AG04450 (cell line): ENCODE data around the gene HADHA. TPM values are rescaled to one million over a fixed set of nuclear protein-coding genes. Genes with fewer than 3 reads are reported as not detected.

Source experiments
- CTCF ChIA-PET: fragments of 300-600, 350-600 bp; formaldehyde crosslinking; extraction: SDS; loops from one replicate; lab custom pipeline; 2022; ENCODE audit warnings: antibody characterized with exemption, inconsistent platforms; lab: Charles Lee
- POLR2A ChIA-PET: fragments of 350-600 bp; formaldehyde crosslinking; extraction: SDS; loops from one replicate; lab custom pipeline; 2021; ENCODE audit warnings: antibody characterized with exemption, inconsistent platforms; lab: Yijun Ruan, JAX
- DNase-seq: peaks from one replicate; pipeline ENCODE4 v3.0.0-alpha.2; 2011; ENCODE audit warnings: low read depth, low spot score
- H3K27ac ChIP-seq: one replicate; pipeline ENCODE4 v1.5.1; 2012; ENCODE audit warnings: low read depth, low read length, control low read depth
- H3K27me3 ChIP-seq: one replicate; pipeline ENCODE4 v1.6.0; 2012; ENCODE audit warnings: low read length; ENCODE audit not compliant: control insufficient read depth, insufficient read depth
- H3K4me3 ChIP-seq: 2 replicates; pipeline ENCODE4 v1.5.1; 2011; ENCODE audit warnings: mild to moderate bottlenecking, low read depth, low read length, control low read depth
- H3K9me3 ChIP-seq: 2 replicates; pipeline ENCODE4 v1.5.1; 2012; ENCODE audit warnings: low read length; ENCODE audit not compliant: control insufficient read depth, insufficient read depth
- CTCF ChIP-seq: IDR thresholded peaks from 2 replicates; pipeline ENCODE4 v1.5.1; 2011; ENCODE audit warnings: low read depth, low read length, control low read depth, inconsistent platforms
- polyA minus RNA-seq: library from RNA; depleted of rRNA, polyadenylated mRNA; stranded (reverse); fragments of >200 nt; gene quantifications from 2 replicates; pipeline ENCODE4 v1.2.3, GENCODE V29; 2011; rRNA and poly(A)+ RNA removed
- polyA plus RNA-seq: library from polyadenylated mRNA; depleted of rRNA; stranded (reverse); fragments of >200 nt; gene quantifications from 2 replicates; pipeline ENCODE4 v1.2.3, GENCODE V29; 2011; rRNA removed

HADHA gene
- polyA plus RNA-seq, result 155 and 172 TPM in 2 replicates
- polyA minus RNA-seq, result 160 and 163 TPM in 2 replicates

- peak; percentile 37 for TF ChIP-seq CTCF
- CTCF ChIA-PET, result interaction anchor here (1.5 to 2.0 kb wide), 3 partner anchors 60 to 333 kb away, joined by 5 to 11 read pairs (median 6); no protein-coding TSS in a partner anchor
- Histone ChIP-seq H3K27me3 (no peaks in the 10 kb centered on the region), H3K4me3 (peak within 1 kb of the TSS; percentile 97), H3K9me3 (no peaks in the 10 kb centered on the region; the same call in 1 of the 2 replicates), H3K27ac (peak within 1 kb of the TSS; percentile 99)
- POLR2A ChIA-PET, result interaction anchor here (0.9 to 2.3 kb wide), 4 partner anchors 39 to 101 kb away, joined by 3 to 10 read pairs (median 5); partner anchors contain the start of gene SELENOI
- DNase-seq, result peak; percentile 76
These were observed at the start of gene HADHA, which contains the start of gene HADHB for GRCh38 chr2:26244309-26245230. Gene HADHA (minus strand): TSS chr2:26244632. CDS start chr2:26244596, 36 bp downstream. Gene HADHB (plus strand): TSS chr2:26244939. CDS start chr2:26254255, 9,316 bp downstream.

GRCh38 chr2:26292646-26293045 is 48.2 kb upstream of the HADHA start:
- TF ChIP-seq CTCF, result no peak
- no peak for DNase-seq
- no peaks in the 10 kb centered on the region for H3K9me3 ChIP-seq
- no peak overlapping the region for H3K4me3 ChIP-seq
- no peaks in the 10 kb centered on the region for H3K27me3 ChIP-seq
- no peak overlapping the region for H3K27ac ChIP-seq
- POLR2A ChIA-PET, result no interaction called here
- CTCF ChIA-PET, result interaction anchor here (1.5 kb wide), 1 partner anchor 37 kb away, joined by 7 read pairs; no protein-coding TSS in a partner anchor

GRCh38 chr2:26290001-26290400 is 45.6 kb upstream of the HADHA start:
- DNase-seq, result no peak
- no peak for TF ChIP-seq CTCF
- H3K9me3 ChIP-seq, result no peaks in the 10 kb centered on the region
- ChIA-PET CTCF (no interaction called here), POLR2A (interaction anchor here (1.4 kb wide), 1 partner anchor 56 kb away, joined by 3 read pairs; no protein-coding TSS in a partner anchor)
- H3K27ac ChIP-seq, result no peak overlapping the region
- no peak overlapping the region for H3K4me3 ChIP-seq
- H3K27me3 ChIP-seq, result no peaks in the 10 kb centered on the region

GRCh38 chr2:26285931-26286330 is 41.5 kb upstream of the HADHA start:
- no peaks in the 10 kb centered on the region for H3K27me3 ChIP-seq
- no peak overlapping the region for H3K4me3 ChIP-seq
- CTCF ChIA-PET, result no interaction called here
- H3K27ac ChIP-seq, result no peak overlapping the region
- POLR2A ChIA-PET, result no interaction called here
- no peak for TF ChIP-seq CTCF
- DNase-seq, result no peak
- H3K9me3 ChIP-seq, result no peaks in the 10 kb centered on the region
